HepG2 (cell line): Measurements from ENCODE around the gene INAFM1. TPM values are rescaled to one million over a fixed set of nuclear protein-coding genes. Genes with fewer than 3 reads are reported as not detected.

Source experiments
- ATAC-seq: fragments of 200-7000 bp; cut with Tn5 transposase; 3 replicates; pipeline ENCODE4 v1.9.1; 2020; ENCODE audit warnings: mild to moderate bottlenecking, moderate library complexity
- BruUV-seq: library from RNA; stranded (reverse); fragments of 400-500 nt; replicated peaks from 2 replicates; lab custom pipeline; 2021; lab: Mats Ljungman, UMichigan
- CTCF ChIA-PET: fragments of 300-600 bp; formaldehyde crosslinking; extraction: SDS; loops from one replicate; lab custom pipeline; 2021; ENCODE audit warnings: low total read pairs, inconsistent platforms, low intra/inter-chr PET ratio; lab: Yijun Ruan, JAX
- POLR2A ChIA-PET: fragments of 350-600 bp; sonication (Branson Sonifier 250); formaldehyde crosslinking; loops from one replicate; lab custom pipeline; 2020; ENCODE audit warnings: antibody characterized with exemption, inconsistent platforms; lab: Yijun Ruan, JAX
- DNase-seq: peaks from one replicate; pipeline ENCODE4 v3.0.0-alpha.2; 2015; ENCODE audit warnings: low spot score
- FAIRE-seq: peaks from 3 replicates; lab custom pipeline; 2011; peaks lifted over from hg19 to GRCh38; lab: Jason Lieb, UNC
- H2AFZ ChIP-seq: one replicate; pipeline ENCODE4 v1.6.1; 2011; ENCODE audit warnings: low read length, inconsistent platforms
- H3K27ac ChIP-seq: fragments of 300-600 bp; 3 replicates; pipeline ENCODE4 v1.8.0; 2011; ENCODE audit warnings: mixed run types, mild to moderate bottlenecking, mixed read lengths, low read length, inconsistent platforms; ENCODE audit not compliant: insufficient read depth; ENCODE audit errors: extremely low read length
- H3K27me3 ChIP-seq, 2 experiments: fragments of 200-600 bp in 1 of 2; 2 replicates in 1 of 2; 3 replicates in 1 of 2; pipeline versions ENCODE4 v1.6.0 to v1.8.0; 2011; ENCODE audit warnings: low read length in 2 of 2, mild to moderate bottlenecking in 2 of 2, moderate library complexity in 2 of 2, inconsistent platforms in 1 of 2; ENCODE audit not compliant: insufficient read depth in 2 of 2, control insufficient read depth in 1 of 2
- H3K36me3 ChIP-seq, 2 experiments: fragments of 200-600 bp in 1 of 2; replicated peaks in 1 of 2; 2 replicates in 1 of 2; 3 replicates in 1 of 2; pipeline versions ENCODE4 v1.5.1 to v1.8.0; 2011; ENCODE audit warnings: low read length in 2 of 2, inconsistent platforms in 1 of 2; ENCODE audit not compliant: insufficient read depth in 2 of 2, control insufficient read depth in 1 of 2
- H3K4me1 ChIP-seq: 2 replicates; pipeline ENCODE4 v1.5.1; 2012; ENCODE audit warnings: low read length, inconsistent platforms; ENCODE audit not compliant: insufficient read depth
- H3K4me2 ChIP-seq: 2 replicates; pipeline ENCODE4 v1.6.0; 2011; ENCODE audit warnings: low read depth, low read length, inconsistent platforms
- H3K4me3 ChIP-seq, 3 experiments: fragments of 200-600 bp in 1 of 3; sonication (generic), shearing (Covaris generic) in 1 of 3; replicated peaks in 1 of 3; 2 replicates each; pipeline ENCODE4 v1.5.1; 2011 to 2016; ENCODE audit warnings: low read length in 3 of 3, inconsistent platforms in 2 of 3, low read depth in 2 of 3, mild to moderate bottlenecking in 2 of 3, control low read depth in 1 of 3, mixed read lengths in 1 of 3; ENCODE audit not compliant: insufficient read depth in 1 of 3
- H3K79me2 ChIP-seq: one replicate; pipeline ENCODE4 v1.6.1; 2011; ENCODE audit warnings: low read length, inconsistent platforms; ENCODE audit not compliant: insufficient read depth
- H3K9ac ChIP-seq: 2 replicates; pipeline ENCODE4 v1.6.0; 2011; ENCODE audit warnings: mild to moderate bottlenecking, low read depth, low read length, inconsistent platforms; ENCODE audit not compliant: insufficient read depth
- H3K9me3 ChIP-seq: 2 replicates; pipeline ENCODE4 v1.5.1; 2012; ENCODE audit warnings: mild to moderate bottlenecking, low read length
- H4K20me1 ChIP-seq: 2 replicates; pipeline ENCODE4 v1.6.0; 2011; ENCODE audit warnings: inconsistent platforms, mild to moderate bottlenecking, low read length, moderate library complexity; ENCODE audit not compliant: insufficient read depth
- ATRX ChIP-seq: sonication (generic); formaldehyde crosslinking; IDR thresholded peaks from 2 replicates; pipeline ENCODE4 v1.4.0; 2020; ENCODE audit warnings: missing genetic modification reagents, borderline replicate concordance
- ISL2 ChIP-seq: sonication (generic); formaldehyde crosslinking; IDR thresholded peaks from 2 replicates; pipeline ENCODE4 v1.5.0; 2020; ENCODE audit warnings: missing genetic modification reagents
- JDP2 ChIP-seq: sonication (generic); formaldehyde crosslinking; IDR thresholded peaks from 2 replicates; pipeline ENCODE4 v1.8.1; 2022; ENCODE audit warnings: missing genetic modification reagents, borderline replicate concordance
- KAT7 ChIP-seq: IDR thresholded peaks from 2 replicates; pipeline ENCODE4 v1.6.1; 2018; ENCODE audit warnings: borderline replicate concordance, missing compliant biosample characterization
- KDM5B ChIP-seq: sonication (generic); formaldehyde crosslinking; IDR thresholded peaks from 2 replicates; pipeline ENCODE4 v1.4.0; 2020; ENCODE audit warnings: missing genetic modification reagents, mild to moderate bottlenecking, borderline replicate concordance
- KDM6A ChIP-seq: IDR thresholded peaks from 2 replicates; pipeline ENCODE4 v1.6.1; 2016; ENCODE audit warnings: low read depth
- RAD51 ChIP-seq: fragments of 450-650 bp; IDR thresholded peaks from 2 replicates; pipeline ENCODE4 v1.6.1; 2016; ENCODE audit warnings: borderline replicate concordance
- RBM39 ChIP-seq: fragments of 200-400 bp; formaldehyde crosslinking; IDR thresholded peaks from one replicate; pipeline ENCODE4 v1.6.1; 2018; ENCODE audit warnings: antibody characterized with exemption, mild to moderate bottlenecking, low read depth, low read length; ENCODE audit not compliant: poor library complexity, severe bottlenecking
- RELA ChIP-seq: sonication (generic); formaldehyde crosslinking; IDR thresholded peaks from 2 replicates; pipeline ENCODE4 v1.4.0; 2020; ENCODE audit warnings: missing genetic modification reagents
- STAG1 ChIP-seq: sonication (generic); formaldehyde crosslinking; IDR thresholded peaks from 2 replicates; pipeline ENCODE4 v1.4.0; 2020; ENCODE audit warnings: missing genetic modification reagents
- TARDBP ChIP-seq: sonication (generic); formaldehyde crosslinking; IDR thresholded peaks from 2 replicates; pipeline ENCODE4 v1.8.0; 2022; ENCODE audit warnings: mild to moderate bottlenecking, missing genetic modification reagents
- TBL1XR1 ChIP-seq: fragments of 150-350 bp; IDR thresholded peaks from 2 replicates; pipeline ENCODE4 v1.6.1; 2014; ENCODE audit warnings: borderline replicate concordance, low read length; ENCODE audit not compliant: partially characterized antibody
- XRCC5 ChIP-seq: fragments of 200-400 bp; formaldehyde crosslinking; optimal IDR thresholded peaks from 2 replicates; pipeline ENCODE3; 2017; ENCODE audit warnings: mild to moderate bottlenecking, low read length
- ZNF224 ChIP-seq: sonication (generic); formaldehyde crosslinking; IDR thresholded peaks from 2 replicates; pipeline ENCODE4 v1.5.0; 2020; ENCODE audit warnings: mild to moderate bottlenecking, missing genetic modification reagents
- ZNF33A ChIP-seq: sonication (generic); formaldehyde crosslinking; IDR thresholded peaks from 2 replicates; pipeline ENCODE4 v1.5.1; 2020; ENCODE audit warnings: missing genetic modification reagents, mild to moderate bottlenecking, moderate library complexity, borderline replicate concordance
- ZNF552 ChIP-seq: sonication (generic); formaldehyde crosslinking; IDR thresholded peaks from 2 replicates; pipeline ENCODE4 v1.9.0; 2022; ENCODE audit warnings: missing genetic modification reagents, mild to moderate bottlenecking, borderline replicate concordance
- ZNF782 ChIP-seq: sonication (generic); formaldehyde crosslinking; IDR thresholded peaks from 2 replicates; pipeline ENCODE4 v1.4.0; 2020; ENCODE audit warnings: missing genetic modification reagents, mild to moderate bottlenecking, borderline replicate concordance
- WGBS: methylation state at CpG from one replicate; pipeline ENCODE4 v1.1.6; 2017; ENCODE audit warnings: low lambda C conversion rate; 5-methylcytosine and 5-hydroxymethylcytosine counted together
- in situ Hi-C: cut with HindIII; loops from 2 replicates; pipeline ENCODE4 v1.10.0; 2017; ENCODE audit warnings: low pct_unique_long_range_greater_than_20kb; ENCODE audit not compliant: extremely low pct_ligation_motif_present
- intact Hi-C: fragments of 100-400 bp; cut with micrococcal nuclease; formaldehyde crosslinking; loops from one replicate; pipeline ENCODE4 v1.10.0; 2022; ENCODE audit not compliant: unreplicated experiment
- polyA plus RNA-seq, 8 experiments: library from polyadenylated mRNA; depleted of rRNA in 3 of 8; stranded (reverse) in 7 of 8; unstranded in 1 of 8; fragments of >200 nt; fragmentation: Illumina TruSeq in 4 of 8; extraction: Trizol in 4 of 8; gene quantifications; 2 replicates each; pipeline versions ENCODE4 v1.2.1 to v1.2.3, GENCODE V29; 2011 to 2016; ENCODE audit warnings: low read depth in 4 of 8, missing spikeins in 1 of 8, mixed read lengths in 1 of 8; ENCODE audit not compliant: insufficient read depth in 1 of 8
- total RNA-seq, 5 experiments: library from RNA; depleted of rRNA; stranded (reverse); fragments of >200 nt; fragmentation: Illumina TruSeq; extraction: Trizol; gene quantifications; 2 replicates each; pipeline ENCODE4 v1.2.3, GENCODE V29; 2016; ENCODE audit warnings: low read depth in 1 of 5
- TF ChIP-seq, protein P1 (sequence below): sonication (generic); formaldehyde crosslinking; IDR thresholded peaks from 2 replicates; pipeline ENCODE4 v1.4.0; 2020; ENCODE audit warnings: missing genetic modification reagents, borderline replicate concordance
- TF ChIP-seq, protein P2 (sequence below): sonication (generic); formaldehyde crosslinking; IDR thresholded peaks from 2 replicates; pipeline ENCODE4 v1.8.0; 2022; ENCODE audit warnings: mild to moderate bottlenecking, missing genetic modification reagents, borderline replicate concordance

Gene INAFM1
- total and polyA plus RNA-seq, 2 of the 13 experiments (the other 11 are each of a cell fraction or from before 2014, with no cell fraction given), result 0.88 to 1.9 TPM

DNA sequence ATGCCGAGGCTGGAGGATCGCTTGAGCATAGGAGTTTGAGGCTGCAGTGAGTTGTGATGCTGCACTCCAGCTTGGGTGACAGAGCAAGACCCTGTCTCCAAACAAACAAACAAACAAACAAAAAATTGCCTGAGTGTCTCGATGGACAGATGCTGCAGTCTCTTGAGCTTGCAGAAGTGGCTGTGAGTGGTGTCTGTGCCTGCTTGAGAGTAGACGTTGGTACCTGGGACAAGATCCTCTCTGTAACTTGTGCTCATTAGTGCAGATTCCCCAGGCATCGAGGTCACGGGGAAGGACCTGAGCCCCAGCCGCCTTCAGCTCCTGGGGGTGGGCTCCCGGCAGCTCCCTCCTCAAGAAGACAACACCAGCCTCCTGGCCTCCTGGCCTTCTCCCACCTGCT, 48.7 kb downstream of the INAFM1 start (continued):
- TF ChIP-seq KDM6A (CRISPR knock-in tag), result no peak
- TF ChIP-seq RAD51, result no peak
- TF ChIP-seq ISL2 (CRISPR knock-in tag), result no peak

DNA sequence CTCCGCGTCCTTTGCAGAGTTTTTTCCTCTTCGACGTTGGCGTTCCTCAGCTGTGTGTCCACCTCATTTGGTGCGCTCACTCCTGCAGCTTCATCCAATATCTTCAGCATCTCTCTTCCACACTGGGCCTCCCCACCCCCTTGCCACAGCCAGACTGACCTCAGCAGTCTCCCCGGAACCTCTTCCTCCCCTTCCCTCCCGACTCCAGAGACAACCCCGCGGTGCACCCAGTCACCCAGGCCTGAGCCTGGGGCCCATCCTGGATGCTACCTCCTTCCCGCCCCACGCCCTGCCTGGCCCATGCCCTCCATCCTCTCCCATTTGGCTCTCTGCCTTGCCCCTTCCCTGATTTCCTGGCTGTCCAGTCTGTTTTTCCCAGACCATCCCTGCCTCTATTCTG, 49.2 kb downstream of the INAFM1 start:
- DNase-seq, result no peak
- ChIA-PET CTCF (no interaction called here), POLR2A (no interaction called here)
- no peak for FAIRE-seq
- Histone ChIP-seq H4K20me1 (no peaks in the 10 kb centered on the region), H3K4me3 (no peak overlapping the region), H2AFZ (no peak overlapping the region), H3K9ac (no peak overlapping the region), H3K27ac (no peak overlapping the region), H3K9me3 (no peaks in the 10 kb centered on the region), H3K79me2 (no peaks in the 10 kb centered on the region), H3K4me2 (no peak overlapping the region), H3K4me1 (0 out of 2 replicates have a peak, but pooled peaks cover 7% of the 10 kb centered on the region), H3K27me3 (peaks cover 3 to 7% of the 10 kb centered on the region in 2 experiments; a peak in 1 of 5 replicates), H3K36me3 (no peaks in the 10 kb centered on the region)
- BruUV-seq, result no TSS peak
- 50% methylated on average over 12 of the region's 12 CpGs for WGBS
- no peak; the same call in 1 of the 3 replicates for ATAC-seq
- in situ Hi-C loops, result no loop called here
- intact Hi-C loops, result no loop called here
- TF ChIP-seq JDP2 (CRISPR knock-in tag) (no peak), ZNF552 (no peak), TARDBP (no peak), KAT7 (CRISPR knock-in tag) (no peak), TBL1XR1 (no peak), RELA (CRISPR knock-in tag) (no peak), ATRX (CRISPR knock-in tag) (no peak), STAG1 (CRISPR knock-in tag) (no peak), KDM5B (CRISPR knock-in tag) (no peak), XRCC5 (no peak), RBM39 (no peak), ZNF33A (CRISPR knock-in tag) (no peak), ZNF782 (CRISPR knock-in tag) (no peak), ZNF224 (CRISPR knock-in tag) (no peak)
- TF ChIP-seq, protein P1, sequence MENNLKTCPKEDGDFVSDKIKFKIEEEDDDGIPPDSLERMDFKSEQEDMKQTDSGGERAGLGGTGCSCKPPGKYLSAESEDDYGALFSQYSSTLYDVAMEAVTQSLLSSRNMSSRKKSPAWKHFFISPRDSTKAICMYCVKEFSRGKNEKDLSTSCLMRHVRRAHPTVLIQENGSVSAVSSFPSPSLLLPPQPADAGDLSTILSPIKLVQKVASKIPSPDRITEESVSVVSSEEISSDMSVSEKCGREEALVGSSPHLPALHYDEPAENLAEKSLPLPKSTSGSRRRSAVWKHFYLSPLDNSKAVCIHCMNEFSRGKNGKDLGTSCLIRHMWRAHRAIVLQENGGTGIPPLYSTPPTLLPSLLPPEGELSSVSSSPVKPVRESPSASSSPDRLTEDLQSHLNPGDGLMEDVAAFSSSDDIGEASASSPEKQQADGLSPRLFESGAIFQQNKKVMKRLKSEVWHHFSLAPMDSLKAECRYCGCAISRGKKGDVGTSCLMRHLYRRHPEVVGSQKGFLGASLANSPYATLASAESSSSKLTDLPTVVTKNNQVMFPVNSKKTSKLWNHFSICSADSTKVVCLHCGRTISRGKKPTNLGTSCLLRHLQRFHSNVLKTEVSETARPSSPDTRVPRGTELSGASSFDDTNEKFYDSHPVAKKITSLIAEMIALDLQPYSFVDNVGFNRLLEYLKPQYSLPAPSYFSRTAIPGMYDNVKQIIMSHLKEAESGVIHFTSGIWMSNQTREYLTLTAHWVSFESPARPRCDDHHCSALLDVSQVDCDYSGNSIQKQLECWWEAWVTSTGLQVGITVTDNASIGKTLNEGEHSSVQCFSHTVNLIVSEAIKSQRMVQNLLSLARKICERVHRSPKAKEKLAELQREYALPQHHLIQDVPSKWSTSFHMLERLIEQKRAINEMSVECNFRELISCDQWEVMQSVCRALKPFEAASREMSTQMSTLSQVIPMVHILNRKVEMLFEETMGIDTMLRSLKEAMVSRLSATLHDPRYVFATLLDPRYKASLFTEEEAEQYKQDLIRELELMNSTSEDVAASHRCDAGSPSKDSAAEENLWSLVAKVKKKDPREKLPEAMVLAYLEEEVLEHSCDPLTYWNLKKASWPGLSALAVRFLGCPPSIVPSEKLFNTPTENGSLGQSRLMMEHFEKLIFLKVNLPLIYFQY (CRISPR knock-in tag), result no peak
- TF ChIP-seq, protein P2, sequence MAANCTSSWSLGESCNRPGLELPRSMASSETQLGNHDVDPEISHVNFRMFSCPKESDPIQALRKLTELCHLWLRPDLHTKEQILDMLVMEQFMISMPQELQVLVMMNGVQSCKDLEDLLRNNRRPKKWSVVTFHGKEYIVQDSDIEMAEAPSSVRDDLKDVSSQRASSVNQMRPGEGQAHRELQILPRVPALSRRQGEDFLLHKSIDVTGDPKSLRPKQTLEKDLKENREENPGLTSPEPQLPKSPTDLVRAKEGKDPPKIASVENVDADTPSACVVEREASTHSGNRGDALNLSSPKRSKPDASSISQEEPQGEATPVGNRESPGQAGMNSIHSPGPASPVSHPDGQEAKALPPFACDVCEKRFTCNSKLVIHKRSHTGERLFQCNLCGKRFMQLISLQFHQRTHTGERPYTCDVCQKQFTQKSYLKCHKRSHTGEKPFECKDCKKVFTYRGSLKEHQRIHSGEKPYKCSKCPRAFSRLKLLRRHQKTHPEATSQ (CRISPR knock-in tag), result no peak
